DMS153 (cell line): ENCODE results near the gene GADD45GIP1.
"Not testable (repeated sequence)": the region's sequence is repeated elsewhere in the genome, so short reads cannot be mapped to it uniquely, and the experiment has no call there.

ENCODE experiments used
- DNase-seq: peaks from one replicate; lab custom pipeline; 2025; lab: John Stamatoyannopoulos, UW

GADD45GIP1 gene

DNA sequence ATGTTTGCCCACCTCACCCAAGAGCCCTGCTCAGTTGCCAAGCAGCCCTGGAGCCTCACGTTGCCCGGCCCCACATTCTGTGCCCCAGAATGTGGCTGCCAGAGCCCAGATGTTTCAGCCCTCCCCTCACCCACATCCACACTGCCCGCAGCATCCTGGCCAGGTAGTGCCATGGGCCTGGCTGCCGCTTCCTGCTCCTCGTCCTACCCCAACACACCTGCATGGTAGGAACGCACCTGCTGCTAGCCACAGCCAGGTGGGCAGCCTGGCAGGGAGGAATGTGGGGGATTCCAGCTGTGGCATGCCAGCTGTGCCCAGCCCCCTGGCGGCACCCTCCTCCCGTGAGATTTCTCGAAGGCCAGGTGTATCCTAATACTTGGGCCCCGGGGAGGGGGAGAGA is 30.8 kb upstream of the GADD45GIP1 start:
- DNase-seq: no peak

DNA sequence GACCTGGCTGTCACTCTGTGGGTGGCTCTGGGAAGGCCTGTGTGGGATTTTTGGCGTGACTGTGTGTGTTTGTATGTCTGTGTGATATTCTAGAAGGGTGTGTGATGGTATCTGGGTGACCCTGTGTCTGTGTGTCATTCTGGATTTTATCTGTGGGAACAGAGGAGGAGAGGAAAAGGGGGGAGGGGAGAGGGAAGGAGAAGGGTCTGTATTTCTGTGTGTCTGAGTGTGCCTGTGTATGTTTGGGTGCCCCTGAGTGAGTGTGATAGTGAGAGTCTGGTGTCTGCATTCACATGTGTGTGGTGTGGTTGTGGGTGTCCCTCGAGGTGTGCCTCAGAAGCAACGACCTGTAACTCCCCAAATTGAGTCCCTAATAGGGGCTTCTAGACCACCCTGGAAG is 30.2 kb upstream of the GADD45GIP1 start:
- no peak for DNase-seq

DNA sequence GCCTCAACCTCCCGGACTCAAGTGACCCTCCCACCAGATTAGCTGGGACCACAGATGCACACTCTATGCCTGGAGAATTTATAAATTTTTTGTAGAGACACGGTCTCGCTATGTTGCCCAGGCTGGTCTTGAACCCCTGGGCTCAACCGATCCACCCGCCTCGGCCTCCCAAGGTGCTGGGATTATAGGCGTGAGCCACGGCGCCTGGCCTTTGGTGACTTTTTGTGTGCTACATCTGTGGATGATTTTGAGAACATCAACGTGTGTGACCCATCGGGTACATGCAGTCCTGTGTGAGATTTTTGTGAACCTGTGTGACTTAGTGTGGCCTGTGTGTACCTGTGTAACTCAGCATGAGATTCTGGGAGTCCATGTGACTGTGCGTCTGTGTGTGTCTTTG is 29.7 kb upstream of the GADD45GIP1 start:
- DNase-seq: no peak

DNA sequence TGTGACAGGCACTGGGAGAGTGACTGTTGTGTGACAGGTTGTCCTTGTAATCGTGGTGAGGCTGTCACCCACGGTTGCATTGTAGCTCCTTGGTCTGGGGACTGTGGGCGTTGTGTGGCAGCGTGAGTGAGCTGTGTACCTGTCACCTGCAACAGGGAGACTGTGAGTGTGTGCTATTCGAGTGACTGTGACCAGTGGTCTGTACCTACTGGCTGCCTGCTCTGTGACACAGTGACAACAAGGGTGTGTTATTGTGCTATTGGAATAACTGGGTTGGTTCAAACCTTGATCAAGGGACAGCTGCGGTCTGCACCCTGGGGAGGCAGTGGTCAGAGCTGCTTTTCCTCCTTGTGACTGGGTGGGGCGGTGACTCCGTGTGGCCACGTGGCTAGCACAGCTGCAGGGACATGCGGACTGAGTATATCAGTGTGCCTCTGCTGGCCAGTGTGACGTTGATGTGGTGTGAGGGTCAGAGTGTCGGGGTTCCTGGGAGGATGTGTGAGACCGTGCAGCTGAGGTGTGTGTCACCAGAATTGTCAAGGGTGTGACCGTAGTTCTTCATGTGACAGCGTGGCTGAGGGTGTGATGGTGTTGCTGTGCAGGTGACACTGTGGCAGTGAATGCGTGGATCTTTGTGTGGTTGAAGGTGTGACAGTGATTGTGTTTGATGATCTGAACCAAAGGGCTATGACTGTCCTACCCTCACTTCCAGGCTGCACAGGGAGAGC is 28.2 kb upstream of the GADD45GIP1 start:
- DNase-seq: no peak

DNA sequence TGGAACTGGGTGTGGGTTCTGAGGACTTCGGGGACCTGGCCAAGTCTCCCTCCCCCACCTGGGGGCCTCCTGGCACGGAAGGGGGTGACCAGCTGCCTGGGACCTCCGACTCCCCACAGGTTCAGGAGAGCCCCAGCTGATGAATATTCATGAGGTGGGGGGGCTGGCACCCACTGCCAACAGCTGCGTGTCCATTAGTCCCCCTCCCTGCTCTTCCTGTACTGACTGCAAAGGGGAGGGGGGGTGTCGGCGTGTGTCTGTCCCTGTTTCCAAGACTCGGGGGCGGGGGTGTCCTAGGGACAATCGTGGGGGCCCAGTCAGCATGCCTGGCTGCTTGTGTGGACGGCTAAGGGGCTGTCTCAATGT is 27.6 kb upstream of the GADD45GIP1 start:
- DNase-seq: no peak

DNA sequence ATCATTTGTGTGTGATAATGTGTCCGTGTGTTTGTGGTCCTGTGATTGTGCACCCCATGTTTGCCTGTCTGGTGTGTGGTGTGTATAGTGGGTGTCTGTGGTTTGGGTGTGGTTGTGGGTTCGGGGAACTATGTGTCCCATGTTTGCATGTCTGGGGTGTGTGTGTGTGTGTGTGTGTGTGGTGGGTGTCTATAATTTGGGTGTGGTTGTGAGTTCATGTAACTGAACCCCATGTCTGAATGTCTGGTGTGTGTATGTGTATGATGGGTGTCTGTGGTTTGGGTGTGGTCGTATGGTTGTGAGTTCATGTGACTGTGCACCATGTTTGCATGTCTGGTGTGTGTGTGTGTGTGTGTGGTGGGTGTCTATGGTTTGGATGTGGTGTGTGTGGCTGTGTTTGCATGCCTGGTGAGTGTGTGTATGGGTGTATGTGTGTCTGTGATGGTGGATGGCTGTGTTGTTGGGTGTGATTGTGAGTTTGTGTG is 27.2 kb upstream of the GADD45GIP1 start:
- DNase-seq: no peak

DNA sequence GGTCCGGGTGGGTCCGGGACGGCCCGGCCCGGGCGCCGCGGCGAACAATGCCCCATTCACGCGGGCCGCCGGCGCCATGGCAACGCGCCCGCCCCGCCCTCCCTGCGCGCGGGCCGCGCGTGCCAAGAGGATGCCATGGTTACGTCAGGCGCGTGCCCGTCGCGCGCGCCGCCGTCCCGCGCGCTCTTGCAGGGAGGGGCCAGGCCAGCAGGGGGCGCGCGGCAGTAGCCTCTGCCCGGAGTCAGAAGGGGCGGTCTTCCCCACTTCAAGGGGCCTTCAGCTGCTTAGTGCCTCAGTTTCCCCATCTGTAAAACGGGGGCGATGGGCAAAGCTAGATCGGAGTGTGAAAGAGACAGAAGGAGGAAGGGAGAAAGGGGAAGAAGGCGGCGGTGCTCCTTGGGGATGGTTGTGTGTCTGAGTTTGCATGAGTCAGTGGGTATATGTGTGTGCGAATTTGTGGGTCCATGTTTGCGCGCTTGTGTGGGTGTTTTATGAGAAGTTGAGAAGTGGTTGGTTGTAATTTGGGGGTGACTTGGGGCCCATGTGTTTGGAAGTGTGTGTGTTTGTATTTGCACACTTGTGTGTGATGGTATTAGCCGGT is 26.6 kb upstream of the GADD45GIP1 start:
- peak; percentile 24 for DNase-seq

DNA sequence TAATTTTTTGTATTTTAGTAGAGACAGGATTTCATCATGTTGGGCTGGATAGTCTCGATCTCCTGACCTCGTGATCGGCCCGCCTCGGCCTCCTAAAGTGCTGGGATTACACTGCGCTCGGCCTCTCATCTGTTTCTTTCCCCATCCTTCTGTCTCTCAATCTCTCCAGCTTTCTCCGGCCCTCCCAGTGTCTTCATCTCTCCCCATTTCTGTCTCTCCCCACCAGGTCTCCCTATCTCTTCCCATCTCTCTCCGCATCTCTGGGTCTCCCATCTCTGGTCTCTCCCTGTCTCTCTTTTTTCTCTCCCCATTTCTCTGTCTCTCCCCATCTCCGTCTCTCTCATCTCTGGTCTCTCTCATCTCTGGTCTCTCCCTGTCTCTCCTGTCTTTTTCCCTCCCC is 26.1 kb upstream of the GADD45GIP1 start:
- no peak for DNase-seq

DNA sequence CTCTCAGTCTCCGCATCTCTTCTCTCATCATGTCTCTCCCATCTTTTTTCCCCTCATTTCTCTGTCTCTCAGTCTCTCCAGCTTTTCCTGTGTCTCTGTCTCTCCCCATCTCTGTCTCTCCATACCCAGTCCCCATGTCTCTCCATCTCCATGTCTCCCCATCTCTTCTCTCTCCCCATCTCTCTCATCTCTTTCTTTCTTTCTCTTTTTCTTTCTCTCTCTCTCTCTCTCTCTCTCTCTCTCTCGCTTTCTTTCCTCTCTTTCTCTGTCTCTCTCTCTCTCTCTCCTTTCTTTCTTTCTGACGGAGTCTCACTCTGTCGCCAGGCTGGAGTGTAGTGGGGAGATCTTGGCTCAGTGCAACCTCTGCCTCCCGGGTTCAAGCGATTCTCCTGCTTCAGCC is 25.6 kb upstream of the GADD45GIP1 start:
- no peak for DNase-seq

DNA sequence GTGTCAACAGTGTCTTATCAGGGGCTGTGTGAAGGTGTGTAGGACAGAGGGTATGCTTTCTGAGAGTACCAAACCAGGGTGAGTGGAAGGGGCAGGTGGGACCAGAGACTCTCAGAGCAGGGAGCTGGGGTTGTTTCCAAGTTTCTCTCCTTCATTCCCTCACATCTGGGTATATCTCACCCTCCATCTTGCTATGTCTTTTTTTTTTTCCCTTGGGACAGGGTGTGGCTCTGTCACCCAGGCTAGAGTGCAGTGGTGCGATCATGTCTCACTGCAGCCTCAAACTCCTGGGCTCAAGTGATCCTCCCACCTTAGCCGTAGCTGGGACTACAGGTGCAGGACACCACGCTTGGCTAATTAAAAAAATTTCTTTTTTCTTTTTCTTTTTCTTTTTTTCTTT is 23.0 kb upstream of the GADD45GIP1 start:
- DNase-seq: no peak

DNA sequence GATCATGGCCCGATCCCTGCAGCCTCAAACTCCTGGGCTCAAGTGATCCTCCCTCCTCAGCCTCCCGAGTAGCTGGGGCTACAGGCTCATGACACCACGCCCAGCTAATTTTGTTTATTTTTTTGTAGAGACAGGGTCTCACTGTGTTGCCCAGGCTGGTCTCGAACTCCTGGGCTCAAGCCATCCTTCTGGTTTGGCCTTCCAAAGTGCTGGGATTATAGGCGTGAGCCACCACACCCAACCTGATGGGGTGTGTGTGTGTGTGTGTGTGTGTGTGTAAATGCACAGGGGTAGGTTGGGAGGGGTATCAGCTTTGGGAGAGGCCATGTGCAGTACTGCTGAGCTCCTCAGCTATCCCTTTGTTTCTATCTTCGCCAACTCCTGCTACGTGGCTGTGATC is 19.1 kb upstream of the GADD45GIP1 start:
- not testable (repeated sequence) for DNase-seq

DNA sequence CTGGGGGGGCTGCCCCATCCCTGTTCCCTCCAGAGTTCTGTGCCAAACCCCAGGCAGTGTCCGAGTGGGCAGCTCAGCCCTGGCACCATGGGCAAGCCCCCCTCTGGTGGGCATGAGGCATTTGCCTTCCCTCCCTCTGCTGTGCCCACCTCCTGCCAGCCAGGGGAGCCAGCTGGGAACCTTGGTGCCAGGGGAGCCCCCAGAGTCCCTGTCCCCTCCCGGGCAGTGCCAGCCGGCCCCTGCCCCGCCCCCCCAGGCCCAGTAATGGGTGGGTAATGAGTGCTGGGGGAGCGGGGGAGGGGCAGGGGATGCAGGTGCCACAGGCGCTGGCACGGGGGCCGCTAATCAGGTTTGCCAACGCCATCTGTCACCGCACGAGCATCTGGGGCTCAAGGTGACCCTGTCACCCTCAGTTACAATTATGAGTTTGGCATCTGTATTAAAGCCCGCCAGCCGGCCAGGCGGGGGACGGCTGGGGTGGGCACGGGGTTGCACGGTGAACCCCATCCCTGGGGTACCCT is 18.3 kb upstream of the GADD45GIP1 start:
- no peak for DNase-seq

DNA sequence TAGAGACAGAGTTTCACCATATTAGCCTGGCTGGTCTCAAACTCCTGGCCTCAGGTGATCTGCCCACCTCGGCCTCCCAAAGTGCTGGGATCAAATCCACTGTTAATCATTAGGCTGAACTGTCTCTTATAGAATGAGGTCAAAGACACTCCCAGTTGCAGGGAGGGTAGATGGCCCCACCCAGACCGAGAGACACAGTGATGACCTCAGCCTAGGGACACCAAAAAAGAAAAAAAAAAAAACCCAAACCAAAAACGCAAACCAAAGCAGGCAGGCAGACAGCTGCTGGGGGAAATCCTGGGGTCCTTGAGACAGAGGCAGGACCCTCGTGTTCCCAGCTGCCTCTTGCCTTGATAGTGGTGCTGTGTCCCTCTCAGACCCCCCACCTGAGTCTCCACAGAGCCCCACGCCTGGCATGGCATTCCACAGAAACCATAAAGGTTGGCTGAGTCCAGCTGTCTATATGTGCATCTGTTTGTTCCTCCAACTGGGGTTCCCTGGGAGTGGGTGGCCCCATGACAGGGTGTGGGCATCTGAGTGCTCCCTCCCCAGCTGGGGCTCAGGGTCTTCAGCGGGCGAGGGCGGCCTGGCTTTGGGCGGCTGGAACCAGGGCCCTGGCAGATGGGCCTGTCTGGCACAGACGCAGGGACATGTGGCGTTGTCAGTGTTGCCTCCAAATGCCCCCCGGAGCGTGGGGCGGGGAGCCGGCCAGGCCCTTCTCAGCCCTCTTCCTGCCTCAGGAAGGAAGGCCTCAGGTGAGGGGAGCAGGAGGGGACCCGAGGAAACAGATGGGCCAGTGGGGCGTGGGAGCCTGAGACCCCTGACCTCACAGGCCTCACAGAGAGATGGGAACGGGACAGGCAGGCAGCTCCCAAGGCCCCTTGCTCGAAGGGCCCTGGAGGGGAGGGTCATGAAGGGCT is 17.5 kb upstream of the GADD45GIP1 start:
- no peak for DNase-seq

DNA sequence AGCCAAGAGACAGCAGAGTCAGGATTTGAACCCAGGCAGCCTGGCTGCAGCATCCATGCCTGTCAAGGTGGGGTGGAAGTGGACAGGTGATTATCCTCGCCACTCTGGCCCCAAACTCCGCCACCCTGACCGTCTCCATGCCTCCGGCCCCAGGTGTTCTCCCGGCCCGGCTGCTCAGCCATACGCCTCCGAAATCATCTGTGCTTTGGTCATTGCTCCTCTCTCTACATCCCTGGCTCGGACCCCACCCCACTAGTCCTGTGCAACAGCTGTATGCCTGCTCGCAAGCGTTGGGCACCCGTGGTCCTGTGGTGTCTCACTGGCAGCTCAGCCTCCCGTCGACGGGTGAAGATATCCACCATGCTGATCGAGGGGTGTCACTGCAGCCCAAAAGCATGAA is 16.2 kb upstream of the GADD45GIP1 start:
- DNase-seq: no peak

DNA sequence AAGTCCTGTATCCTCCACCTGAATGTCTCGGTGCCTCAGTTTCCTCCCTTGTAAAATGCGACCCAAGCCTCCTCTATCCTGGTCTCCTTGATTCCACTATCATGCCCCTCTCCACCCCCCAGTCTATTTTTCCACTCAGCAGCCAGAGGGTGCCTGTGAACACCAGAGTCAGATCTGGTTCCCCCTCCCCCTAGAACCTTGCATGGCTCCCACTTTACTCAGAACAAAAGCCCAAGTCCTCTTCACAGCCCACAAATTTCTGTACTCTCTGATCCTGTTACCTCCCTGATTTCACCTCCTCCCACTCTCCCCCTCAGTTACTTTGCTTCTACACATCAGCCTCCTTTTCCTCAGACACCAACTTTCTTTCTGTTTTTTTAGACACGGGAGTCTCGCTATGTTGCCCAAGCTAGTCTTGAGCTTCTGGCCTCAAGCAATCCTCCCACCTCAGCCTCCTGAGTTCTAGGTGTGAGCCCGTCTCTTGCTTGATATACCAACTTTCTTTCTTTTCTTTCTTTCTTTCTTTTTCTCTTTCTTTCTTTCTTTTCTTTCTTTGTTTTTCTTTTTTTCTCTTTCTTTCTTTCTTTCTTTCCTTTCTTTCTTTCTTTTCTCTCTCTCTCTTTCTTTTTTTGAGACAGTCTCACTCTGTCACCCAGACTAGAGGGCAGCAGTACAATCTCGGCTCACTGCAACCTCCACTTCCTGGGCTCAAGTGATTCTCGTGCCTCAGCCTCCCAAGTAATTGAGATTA is 13.2 kb upstream of the GADD45GIP1 start:
- no peak for DNase-seq

DNA sequence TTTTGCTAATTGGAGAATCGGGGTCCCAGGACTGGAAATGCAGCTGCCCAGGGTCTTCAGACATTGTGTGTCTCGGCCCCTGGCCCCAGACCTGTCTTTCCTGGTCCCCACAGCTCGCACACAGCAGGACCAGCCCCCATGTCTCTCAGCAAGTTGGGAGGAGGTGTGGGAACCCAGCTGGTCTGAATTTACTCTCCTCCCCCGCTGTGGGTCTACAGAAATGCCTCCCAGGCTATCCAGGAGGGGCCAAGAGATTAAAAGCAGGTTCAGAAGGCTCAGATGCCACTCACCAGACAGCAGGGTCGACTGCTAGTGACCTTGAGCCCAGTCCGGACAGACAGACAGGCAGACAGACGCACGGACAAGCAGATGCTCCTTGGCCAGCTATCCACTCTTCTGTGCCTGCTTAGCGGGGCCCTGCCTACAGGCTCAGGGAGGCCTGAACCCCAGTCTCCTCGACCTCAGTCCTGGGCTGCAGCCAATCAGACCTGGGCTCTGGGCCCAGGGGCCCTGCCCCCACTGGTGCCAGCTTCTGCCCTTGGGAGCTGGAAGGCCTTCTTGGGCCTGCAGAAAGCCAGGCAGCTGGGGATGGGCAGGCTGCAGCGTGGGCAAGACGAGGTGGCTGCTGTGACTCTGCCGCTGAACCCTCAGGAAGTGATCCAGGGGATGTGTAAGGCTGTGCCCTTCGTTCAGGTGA is 12.4 kb upstream of the GADD45GIP1 start, which contains the start of gene DAND5:
TSS of gene DAND5 (plus strand) at position 285 of the 697 bp plus-strand sequence. CDS start at position 370, 85 bp downstream.
- DNase-seq: no peak

DNA sequence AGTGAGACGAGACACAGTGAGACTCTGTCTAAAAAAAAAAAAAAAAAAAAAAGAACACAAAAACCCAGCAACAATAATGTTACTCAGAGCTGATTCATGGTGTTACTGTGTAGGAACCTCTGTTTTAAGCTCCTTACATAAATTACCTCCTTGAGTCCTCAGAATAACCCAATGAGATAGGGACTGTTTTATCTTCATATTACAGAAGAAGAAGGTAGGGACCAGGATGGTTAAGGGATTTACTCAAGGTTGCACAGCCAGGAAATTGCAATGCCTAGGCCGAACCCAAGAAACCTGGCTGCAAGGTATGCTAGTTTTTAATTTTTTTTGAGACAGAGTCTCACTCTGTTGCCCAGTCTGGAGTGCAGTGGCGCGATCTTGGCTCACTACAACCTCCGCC is 10.9 kb upstream of the GADD45GIP1 start:
- no peak for DNase-seq

DNA sequence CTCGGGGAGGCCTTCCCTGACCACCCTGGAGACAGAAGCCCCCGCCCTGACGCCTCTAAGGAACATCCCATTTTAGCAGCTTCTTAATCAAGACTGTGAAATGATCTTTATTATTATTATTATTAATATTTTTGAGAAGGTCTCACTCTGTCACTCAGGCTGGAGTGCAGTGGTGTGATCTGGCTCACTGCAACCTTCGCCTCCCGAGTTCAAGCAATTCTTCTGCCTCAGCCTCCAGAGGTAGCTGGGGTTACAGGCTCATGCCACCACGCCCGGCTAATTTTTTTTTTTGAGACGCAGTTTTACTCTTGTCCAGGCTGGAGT is 8.8 kb upstream of the GADD45GIP1 start:
- DNase-seq: no peak

DNA sequence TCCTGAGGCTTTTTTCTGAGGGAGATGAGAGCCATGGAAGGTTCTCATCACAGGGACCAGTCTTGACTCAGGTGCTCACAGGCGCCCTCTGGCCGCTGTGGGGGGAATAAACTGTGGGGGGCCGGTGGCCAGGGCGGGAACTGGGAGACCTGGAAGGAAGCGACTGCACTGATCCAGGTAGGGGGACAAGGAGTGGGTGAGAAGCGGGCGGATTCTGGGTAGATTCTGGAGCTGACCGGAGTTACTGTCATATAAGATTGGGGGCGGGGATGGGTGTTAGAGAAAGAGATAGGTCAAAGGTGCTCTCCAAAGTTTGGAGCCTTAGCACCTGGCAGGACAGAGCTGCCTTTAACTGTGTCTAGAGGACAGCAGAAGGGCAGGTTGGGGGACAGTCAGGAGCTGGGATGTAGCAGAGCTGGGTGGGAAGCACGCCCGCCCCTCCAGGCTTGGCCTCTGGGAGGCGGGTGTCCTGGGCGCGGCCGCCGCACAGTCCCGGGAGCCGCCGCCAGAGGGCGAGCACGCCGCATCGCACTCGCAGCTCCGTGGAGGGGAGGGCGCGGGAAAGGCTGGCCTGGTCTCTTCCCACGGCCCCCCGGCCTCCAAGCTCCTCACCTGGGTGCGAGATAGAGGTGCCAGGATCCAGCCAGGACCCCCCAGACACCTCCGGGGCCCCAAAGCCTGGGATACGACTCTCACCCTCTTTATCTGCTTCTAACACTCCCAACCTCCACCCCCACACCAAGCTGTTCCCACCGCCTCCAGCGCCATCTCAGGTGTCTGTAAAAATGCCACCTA is 8.2 kb upstream of the GADD45GIP1 start:
- DNase-seq: peak; percentile 63

DNA sequence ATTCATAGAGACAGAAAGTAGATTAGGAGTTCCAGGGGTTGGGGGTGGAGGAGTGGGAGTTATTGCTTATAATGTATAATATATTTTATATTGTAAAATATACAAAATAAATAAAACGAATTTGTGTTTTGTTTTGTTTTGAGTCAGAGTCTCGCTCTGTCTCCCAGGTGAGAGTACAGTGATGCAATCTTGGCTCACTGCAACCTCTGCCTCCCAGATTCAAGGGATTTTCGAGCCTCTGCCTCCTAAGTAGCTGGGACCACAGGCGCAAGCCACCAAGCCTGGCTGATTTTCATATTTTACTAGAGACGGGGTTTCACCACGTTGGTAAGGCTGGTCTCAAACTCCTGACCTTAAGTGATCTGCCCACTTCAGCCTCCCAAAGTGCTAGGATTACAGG is 2.5 kb upstream of the GADD45GIP1 start:
- no peak for DNase-seq
